Right lobe of liver (tissue), 5 donors: Measurements from ENCODE around the gene MARCHF6. TPM values are rescaled to one million over a fixed set of nuclear protein-coding genes. Genes with fewer than 3 reads are reported as not detected.

Experiments
- small RNA-seq, 2 experiments: library from RNA; depleted of rRNA; stranded (forward); fragments of <200 nt; gene quantifications; one replicate each; pipeline ENCODE3, GENCODE V24; 2016
- total RNA-seq, 6 experiments: library from RNA; depleted of rRNA in 2 of 6; stranded (reverse); fragments of >200 nt in 2 of 6; fragmentation: NEBNext Ultra II Directional in 3 of 6; extraction: Animal tissue kit (Norgen Biotek cat#: 25700) in 3 of 6; gene quantifications; one replicate each; pipeline versions ENCODE4 v1.1.0 to v1.2.4, GENCODE V29; 2016 to 2023
- donor health status: DM: no; HTN: no; CAD: no.
- donor health status: DM: no; HTN: no; CAD: no.
- donor health status: DM: no; HTN: yes; CAD: no.
- donor health status: DM: no; HTN: yes; CAD: no.

The MARCHF6 gene
- total RNA-seq, 6 experiments from 2014 or later, result 44.9 to 106 (median 68.6) TPM

Small RNA genes within 50 kb of the gene (small RNA-seq; reads per million reads assigned to genes)
- 0 reads per million in 2 experiments for gene RF00019

Other genes starting within 250 kb of the MARCHF6 start
- 10 to 100 TPM in 5 of 6 experiments, 1 to 10 TPM in 1; 7.5 to 16.0 (median 14.1) TPM for gene ATPSCKMT, start 103.8 kb upstream of the MARCHF6 start, total RNA-seq
- gene CCT5, start 103.4 kb upstream of the MARCHF6 start, total RNA-seq, result 100 to 1,000 TPM in 2 of 6 experiments, 10 to 100 TPM in 4; 39.7 to 124 (median 74.8) TPM
- 100 to 1,000 TPM in 3 of 6 experiments, 10 to 100 TPM in 3; 29.4 to 206 (median 97.7) TPM for gene CMBL, start 45.8 kb upstream of the MARCHF6 start, total RNA-seq
- under 1 TPM in 4 of 6 experiments, not detected in 2; 0.24 to 0.83 (median 0.40) TPM for gene ROPN1L, start 88.2 kb downstream of the MARCHF6 start, total RNA-seq
- 1 to 10 TPM in 1 of 6 experiments, under 1 TPM in 5; 0.16 to 1.3 (median 0.29) TPM for gene ANKRD33B, start 210.4 kb downstream of the MARCHF6 start, total RNA-seq